HG03196 (cell line): ENCODE data around the gene TBC1D22A.
"Not testable (repeated sequence)": the region's sequence is repeated elsewhere in the genome, so short reads cannot be mapped to it uniquely, and the experiment has no call there.

Experiments used
- ATAC-seq: cut with Tn5 transposase; IDR thresholded peaks from one replicate; pipeline ENCODE4 v1.9.1; 2021; ENCODE audit not compliant: unreplicated experiment

The TBC1D22A gene

GRCh38 chr22:47170511-47171440 lies 408.3 kb downstream of the TBC1D22A start:
- ATAC-seq, result not testable (repeated sequence)

GRCh38 chr22:47171441-47172221 lies 409.2 kb downstream of the TBC1D22A start:
- ATAC-seq, result no peak

- ATAC-seq, result no peak
These were observed 410.5 kb downstream of the TBC1D22A start for GRCh38 chr22:47172771-47173534.

- no peak for ATAC-seq
These were observed 411.1 kb downstream of the TBC1D22A start for GRCh38 chr22:47173535-47174021.

- no peak for ATAC-seq
These were observed 411.6 kb downstream of the TBC1D22A start for GRCh38 chr22:47174096-47174495.

- no peak for ATAC-seq
These were observed 412.2 kb downstream of the TBC1D22A start for GRCh38 chr22:47174671-47175112.

- ATAC-seq, result no peak
These were observed 412.9 kb downstream of the TBC1D22A start for GRCh38 chr22:47175151-47176025.

- ATAC-seq, result no peak
These were observed 413.6 kb downstream of the TBC1D22A start for GRCh38 chr22:47176026-47176389.

GRCh38 chr22:47176573-47177333 lies 414.3 kb downstream of the TBC1D22A start:
- ATAC-seq, result no peak

- ATAC-seq, result no peak
These were observed 414.9 kb downstream of the TBC1D22A start for GRCh38 chr22:47177334-47177815.

GRCh38 chr22:47178339-47178738 lies 415.9 kb downstream of the TBC1D22A start:
- no peak for ATAC-seq

- ATAC-seq, result no peak
These were observed 418.3 kb downstream of the TBC1D22A start for GRCh38 chr22:47180796-47181195.

- ATAC-seq, result no peak
These were observed 424.9 kb downstream of the TBC1D22A start for GRCh38 chr22:47187176-47187957.

GRCh38 chr22:47188261-47189055 lies 426.0 kb downstream of the TBC1D22A start:
- no peak for ATAC-seq

GRCh38 chr22:47189056-47189916 lies 426.8 kb downstream of the TBC1D22A start:
- no peak for ATAC-seq

- no peak for ATAC-seq
These were observed 428.0 kb downstream of the TBC1D22A start for GRCh38 chr22:47190276-47190956.
